HG03108 (cell line): ENCODE results near the gene SLC13A5.
"Not testable (repeated sequence)": the region's sequence is repeated elsewhere in the genome, so short reads cannot be mapped to it uniquely, and the experiment has no call there.

Experiments used
- ATAC-seq: cut with Tn5 transposase; IDR thresholded peaks from one replicate; pipeline ENCODE4 v1.9.1; 2021; ENCODE audit warnings: moderate library complexity; ENCODE audit not compliant: unreplicated experiment

SLC13A5 gene

GRCh38 chr17:6666557-6666956, 46.6 kb downstream of the SLC13A5 start:
- no peak for ATAC-seq

GRCh38 chr17:6666077-6666521, 47.1 kb downstream of the SLC13A5 start:
- ATAC-seq = no peak

- ATAC-seq = not testable (repeated sequence)
These were observed 50.0 kb downstream of the SLC13A5 start for GRCh38 chr17:6663200-6663599.

GRCh38 chr17:6661464-6661848, 51.7 kb downstream of the SLC13A5 start:
- no peak for ATAC-seq

GRCh38 chr17:6660805-6661463, 52.2 kb downstream of the SLC13A5 start:
- ATAC-seq = peak; percentile 66

- ATAC-seq = no peak
These were observed 53.1 kb downstream of the SLC13A5 start for GRCh38 chr17:6660101-6660500.

- not testable (repeated sequence) for ATAC-seq
These were observed 54.8 kb downstream of the SLC13A5 start for GRCh38 chr17:6658411-6658810.

GRCh38 chr17:6657633-6658287, 55.4 kb downstream of the SLC13A5 start:
- no peak for ATAC-seq

- not testable (repeated sequence) for ATAC-seq
These were observed 56.2 kb downstream of the SLC13A5 start for GRCh38 chr17:6656797-6657632.

GRCh38 chr17:6655732-6656361, 57.3 kb downstream of the SLC13A5 start:
- not testable (repeated sequence) for ATAC-seq

GRCh38 chr17:6654841-6655731, 58.1 kb downstream of the SLC13A5 start:
- no peak for ATAC-seq

GRCh38 chr17:6651919-6652452, 61.2 kb downstream of the SLC13A5 start:
- peak; percentile 7 for ATAC-seq

GRCh38 chr17:6651354-6651918, 61.7 kb downstream of the SLC13A5 start, which contains the start of the genes C17orf100 and MED31:
Gene C17orf100 (plus strand): TSS chr17:6651762. CDS start chr17:6651914, 152 bp downstream.
Gene MED31 (minus strand): TSS chr17:6651605. CDS start chr17:6651528, 77 bp downstream.
- peak; percentile 93 for ATAC-seq

- no peak for ATAC-seq
These were observed 65.0 kb downstream of the SLC13A5 start for GRCh38 chr17:6648181-6648580.

GRCh38 chr17:6643451-6644125, 69.6 kb downstream of the SLC13A5 start:
- ATAC-seq = no peak

GRCh38 chr17:6642592-6642991, 70.6 kb downstream of the SLC13A5 start:
- no peak for ATAC-seq

- ATAC-seq = peak; percentile 1
These were observed 71.8 kb downstream of the SLC13A5 start for GRCh38 chr17:6641247-6641863.

GRCh38 chr17:6640536-6641246, 72.5 kb downstream of the SLC13A5 start, which contains the start of the genes KIAA0753 and TXNDC17:
Gene KIAA0753 (minus strand): TSS chr17:6640711. CDS start chr17:6635103, 5,608 bp downstream.
Gene TXNDC17 (plus strand): TSS chr17:6641060. CDS start chr17:6641083, 23 bp downstream.
- ATAC-seq = peak; percentile 85
